GM12801 (cell line): ENCODE data around the gene PGAP3.

ENCODE experiments used
- TF ChIP-seq, protein P1 (sequence below): IDR thresholded peaks from one replicate; pipeline ENCODE4 v1.5.1; 2011; ENCODE audit warnings: control low read depth; ENCODE audit not compliant: insufficient read length; ENCODE audit errors: extremely low read depth

The PGAP3 gene

DNA sequence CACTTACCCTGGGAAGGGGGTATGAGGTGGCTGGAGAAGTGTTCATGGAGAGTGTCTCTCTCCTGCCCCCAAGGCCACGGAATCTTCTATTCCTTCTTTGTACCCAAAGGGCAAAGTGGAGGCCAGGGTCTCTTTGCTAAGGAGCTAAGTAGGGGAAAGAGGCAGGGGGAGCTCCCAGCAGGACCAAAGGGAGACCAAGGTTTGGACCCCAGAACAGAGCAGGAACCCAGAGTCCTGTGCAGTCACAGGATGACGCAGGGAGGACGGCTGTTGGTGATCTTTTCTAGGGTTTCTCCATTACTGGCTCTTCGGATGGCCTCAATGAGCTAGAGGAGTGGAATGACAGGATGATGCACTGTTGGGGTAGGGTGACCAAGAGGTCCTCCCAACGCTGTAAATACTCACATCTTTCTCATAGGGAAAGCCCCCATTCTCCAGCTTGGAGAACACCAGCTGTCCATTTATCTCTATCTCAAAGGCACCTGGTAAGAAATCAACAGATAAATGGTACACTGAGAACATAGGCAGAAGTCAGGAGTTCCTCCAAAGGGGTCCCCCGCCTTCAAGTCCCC is 41.5 kb upstream of the PGAP3 start:
- TF ChIP-seq, protein P1, sequence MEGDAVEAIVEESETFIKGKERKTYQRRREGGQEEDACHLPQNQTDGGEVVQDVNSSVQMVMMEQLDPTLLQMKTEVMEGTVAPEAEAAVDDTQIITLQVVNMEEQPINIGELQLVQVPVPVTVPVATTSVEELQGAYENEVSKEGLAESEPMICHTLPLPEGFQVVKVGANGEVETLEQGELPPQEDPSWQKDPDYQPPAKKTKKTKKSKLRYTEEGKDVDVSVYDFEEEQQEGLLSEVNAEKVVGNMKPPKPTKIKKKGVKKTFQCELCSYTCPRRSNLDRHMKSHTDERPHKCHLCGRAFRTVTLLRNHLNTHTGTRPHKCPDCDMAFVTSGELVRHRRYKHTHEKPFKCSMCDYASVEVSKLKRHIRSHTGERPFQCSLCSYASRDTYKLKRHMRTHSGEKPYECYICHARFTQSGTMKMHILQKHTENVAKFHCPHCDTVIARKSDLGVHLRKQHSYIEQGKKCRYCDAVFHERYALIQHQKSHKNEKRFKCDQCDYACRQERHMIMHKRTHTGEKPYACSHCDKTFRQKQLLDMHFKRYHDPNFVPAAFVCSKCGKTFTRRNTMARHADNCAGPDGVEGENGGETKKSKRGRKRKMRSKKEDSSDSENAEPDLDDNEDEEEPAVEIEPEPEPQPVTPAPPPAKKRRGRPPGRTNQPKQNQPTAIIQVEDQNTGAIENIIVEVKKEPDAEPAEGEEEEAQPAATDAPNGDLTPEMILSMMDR: no peak

- TF ChIP-seq, protein P1: no peak
Measured at GRCh38 chr17:39727556-39727955, 39.7 kb upstream of the PGAP3 start.

DNA sequence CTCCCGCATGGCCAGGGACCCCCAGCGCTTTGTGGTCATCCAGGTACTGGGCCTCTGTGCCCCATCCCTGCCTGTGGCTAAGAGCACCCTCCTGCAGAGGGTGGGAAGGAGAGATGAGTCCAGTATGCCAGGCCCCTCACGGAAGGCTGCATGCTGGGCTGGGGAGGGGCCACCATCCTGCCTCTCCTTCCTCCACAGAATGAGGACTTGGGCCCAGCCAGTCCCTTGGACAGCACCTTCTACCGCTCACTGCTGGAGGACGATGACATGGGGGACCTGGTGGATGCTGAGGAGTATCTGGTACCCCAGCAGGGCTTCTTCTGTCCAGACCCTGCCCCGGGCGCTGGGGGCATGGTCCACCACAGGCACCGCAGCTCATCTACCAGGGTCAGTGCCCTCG is 38.8 kb upstream of the PGAP3 start:
- TF ChIP-seq, protein P1: no peak

- TF ChIP-seq, protein P1: no peak
Measured at GRCh38 chr17:39724731-39725130, 36.9 kb upstream of the PGAP3 start.

DNA sequence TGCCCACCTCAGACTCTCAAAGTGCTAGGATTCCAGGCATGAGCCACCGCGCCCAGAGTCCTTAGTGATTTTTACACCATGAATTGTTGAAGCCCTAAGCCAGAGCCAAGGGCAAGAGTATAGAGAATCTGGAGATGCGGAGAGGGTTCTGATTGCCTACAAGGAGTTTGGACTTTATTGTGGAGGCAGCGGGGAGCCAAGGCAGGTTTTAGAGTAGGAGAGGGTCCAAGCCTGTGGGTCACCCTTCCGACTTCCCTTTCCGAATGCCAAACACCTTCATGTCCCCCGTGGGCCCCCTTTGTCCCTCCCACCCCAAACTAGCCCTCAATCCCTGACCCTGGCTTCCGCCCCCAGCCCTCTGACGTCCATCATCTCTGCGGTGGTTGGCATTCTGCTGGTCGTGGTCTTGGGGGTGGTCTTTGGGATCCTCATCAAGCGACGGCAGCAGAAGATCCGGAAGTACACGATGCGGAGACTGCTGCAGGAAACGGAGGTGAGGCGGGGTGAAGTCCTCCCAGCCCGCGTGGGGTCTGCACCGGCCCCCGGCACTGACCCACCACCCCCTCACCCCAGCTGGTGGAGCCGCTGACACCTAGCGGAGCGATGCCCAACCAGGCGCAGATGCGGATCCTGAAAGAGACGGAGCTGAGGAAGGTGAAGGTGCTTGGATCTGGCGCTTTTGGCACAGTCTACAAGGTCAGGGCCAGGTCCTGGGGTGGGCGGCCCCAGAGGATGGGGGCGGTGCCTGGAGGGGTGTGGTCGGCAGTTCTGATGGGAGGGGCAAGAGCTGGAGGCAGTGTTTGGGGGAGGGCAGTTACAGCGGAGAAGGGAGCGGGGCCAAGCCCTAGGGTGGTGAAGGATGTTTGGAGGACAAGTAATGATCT is 35.4 kb upstream of the PGAP3 start:
- TF ChIP-seq, protein P1: no peak

DNA sequence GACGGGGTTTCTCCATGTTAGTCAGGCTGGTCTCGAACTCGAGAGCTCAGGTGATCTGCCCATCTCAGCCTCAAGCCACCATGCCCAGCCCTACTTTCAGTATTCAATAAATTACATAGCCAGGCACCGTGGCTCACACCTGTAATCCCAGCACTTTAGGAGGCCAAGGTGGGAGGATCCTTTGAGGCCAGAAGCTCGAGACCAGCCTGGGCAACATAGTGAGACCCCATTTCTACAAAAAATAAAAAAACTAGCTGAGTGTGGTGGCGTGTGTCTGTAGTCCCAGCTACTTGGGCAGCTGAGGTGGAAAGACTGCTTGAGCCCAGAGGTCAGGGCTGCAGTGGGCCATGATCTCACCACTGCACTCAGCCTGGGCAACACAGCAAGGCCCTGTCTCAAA is 34.2 kb upstream of the PGAP3 start:
- TF ChIP-seq, protein P1: no peak

- TF ChIP-seq, protein P1: no peak
Measured at GRCh38 chr17:39719563-39720355, 31.9 kb upstream of the PGAP3 start.
